DMS114 treated with DMSO at 0.1 percent for 48 hours (cell line): ENCODE results near the gene NLRC5.
"Not testable (repeated sequence)": the region's sequence is repeated elsewhere in the genome, so short reads cannot be mapped to it uniquely, and the experiment has no call there.

Experiments used
- DNase-seq: peaks from one replicate; lab custom pipeline; 2025; ENCODE audit not compliant: unreplicated experiment; lab: John Stamatoyannopoulos, UW

Gene NLRC5

GRCh38 chr16:57071081-57071732 lies 81.8 kb downstream of the NLRC5 start:
- DNase-seq = not testable (repeated sequence)

- DNase-seq = no peak
Measured at GRCh38 chr16:57071831-57072582, 82.7 kb downstream of the NLRC5 start.

- no peak for DNase-seq
Measured at GRCh38 chr16:57072616-57073275, 83.4 kb downstream of the NLRC5 start.

GRCh38 chr16:57077714-57078113 lies 88.4 kb downstream of the NLRC5 start:
- DNase-seq = no peak

GRCh38 chr16:57081744-57082143 lies 92.4 kb downstream of the NLRC5 start:
- no peak for DNase-seq

- no peak for DNase-seq
Measured at GRCh38 chr16:57082664-57083063, 93.3 kb downstream of the NLRC5 start.

- DNase-seq = no peak
Measured at GRCh38 chr16:57083485-57084126, 94.2 kb downstream of the NLRC5 start.

- DNase-seq = peak; percentile 60
Measured at GRCh38 chr16:57084257-57084770, 95.0 kb downstream of the NLRC5 start.

GRCh38 chr16:57084996-57085395 lies 95.6 kb downstream of the NLRC5 start:
- no peak for DNase-seq

- no peak for DNase-seq
Measured at GRCh38 chr16:57087003-57087402, 97.6 kb downstream of the NLRC5 start.

GRCh38 chr16:57089406-57089805 lies 100.0 kb downstream of the NLRC5 start:
- DNase-seq = no peak

- DNase-seq = no peak
Measured at GRCh38 chr16:57091200-57091974, 102.0 kb downstream of the NLRC5 start.

- DNase-seq = peak; percentile 18
Measured at GRCh38 chr16:57091975-57092785, 102.8 kb downstream of the NLRC5 start, which contains the start of gene CPNE2. Gene CPNE2, plus strand, starts transcription at chr16:57092583. Its CDS starts 18,160 bp downstream, at chr16:57110743.

GRCh38 chr16:57092786-57093411 lies 103.5 kb downstream of the NLRC5 start:
- DNase-seq = no peak

- no peak for DNase-seq
Measured at GRCh38 chr16:57093666-57094564, 104.6 kb downstream of the NLRC5 start.

- no peak for DNase-seq
Measured at GRCh38 chr16:57094911-57095310, 105.6 kb downstream of the NLRC5 start.

- no peak for DNase-seq
Measured at GRCh38 chr16:57096192-57096591, 106.8 kb downstream of the NLRC5 start.

GRCh38 chr16:57096793-57097192 lies 107.4 kb downstream of the NLRC5 start:
- DNase-seq = no peak
